H9 (cell line): Measurements from ENCODE around the gene EME1. TPM values are rescaled to one million over a fixed set of nuclear protein-coding genes. Genes with fewer than 3 reads are reported as not detected.

Experiments used
- DNase-seq: peaks from one replicate; pipeline ENCODE4 v3.0.0-alpha.2; 2017
- H2AFZ ChIP-seq: one replicate; pipeline ENCODE4 v1.6.1; 2013; ENCODE audit warnings: mild to moderate bottlenecking, low read length, control low read depth, moderate library complexity
- H2AK5ac ChIP-seq: 2 replicates; pipeline ENCODE4 v1.6.1; 2013; ENCODE audit warnings: low read length, control low read depth, mixed read lengths; ENCODE audit not compliant: insufficient read length
- H2BK120ac ChIP-seq: one replicate; pipeline ENCODE4 v1.6.1; 2013; ENCODE audit warnings: low read depth, mild to moderate bottlenecking, low read length, control low read depth, inconsistent platforms; ENCODE audit not compliant: poor library complexity, severe bottlenecking
- H2BK12ac ChIP-seq: 2 replicates; pipeline ENCODE4 v1.6.1; 2013; ENCODE audit warnings: low read length, control low read depth, mixed read lengths, low read depth; ENCODE audit not compliant: insufficient read length
- H2BK15ac ChIP-seq: 2 replicates; pipeline ENCODE4 v1.6.1; 2013; ENCODE audit warnings: low read depth, low read length, control low read depth
- H2BK20ac ChIP-seq: one replicate; pipeline ENCODE4 v1.6.1; 2013; ENCODE audit warnings: low read depth, mild to moderate bottlenecking, low read length, control low read depth, inconsistent platforms; ENCODE audit not compliant: poor library complexity, severe bottlenecking
- H2BK5ac ChIP-seq: 2 replicates; pipeline ENCODE4 v1.6.1; 2013; ENCODE audit warnings: low read length, control low read depth, mixed read lengths; ENCODE audit not compliant: insufficient read length
- H3K14ac ChIP-seq: 2 replicates; pipeline ENCODE4 v1.6.1; 2013; ENCODE audit warnings: low read length, control low read depth; ENCODE audit not compliant: insufficient read depth
- H3K18ac ChIP-seq: 2 replicates; pipeline ENCODE4 v1.6.1; 2013; ENCODE audit warnings: low read depth, mild to moderate bottlenecking, mixed read lengths, low read length, control low read depth; ENCODE audit not compliant: insufficient read length
- H3K23ac ChIP-seq: 2 replicates; pipeline ENCODE4 v1.6.1; 2013; ENCODE audit warnings: low read length, control low read depth, mixed read lengths, low read depth; ENCODE audit not compliant: insufficient read length
- H3K23me2 ChIP-seq: 2 replicates; pipeline ENCODE4 v1.6.1; 2013; ENCODE audit warnings: low read depth, mild to moderate bottlenecking, mixed read lengths, low read length, control low read depth; ENCODE audit not compliant: insufficient read length, poor library complexity, severe bottlenecking
- H3K27ac ChIP-seq: 2 replicates; pipeline ENCODE4 v1.5.1; 2013; ENCODE audit warnings: low read length, control low read depth, mixed read lengths, low read depth; ENCODE audit not compliant: insufficient read length
- H3K27me3 ChIP-seq: 2 replicates; pipeline ENCODE4 v1.6.1; 2013; ENCODE audit warnings: low read length, control low read depth, inconsistent platforms; ENCODE audit not compliant: insufficient read depth
- H3K4ac ChIP-seq: 2 replicates; pipeline ENCODE4 v1.6.1; 2013; ENCODE audit warnings: low read depth, mild to moderate bottlenecking, control low read depth, inconsistent platforms, low read length, moderate library complexity
- H3K4me1 ChIP-seq: 2 replicates; pipeline ENCODE4 v1.6.1; 2013; ENCODE audit warnings: low read length, control low read depth, inconsistent platforms; ENCODE audit not compliant: insufficient read depth
- H3K4me2 ChIP-seq: 2 replicates; pipeline ENCODE4 v1.6.1; 2013; ENCODE audit warnings: low read length, control low read depth, mixed read lengths; ENCODE audit not compliant: insufficient read length, insufficient read depth
- H3K56ac ChIP-seq: 2 replicates; pipeline ENCODE4 v1.6.1; 2013; ENCODE audit warnings: low read depth, mild to moderate bottlenecking, mixed read lengths, low read length, control low read depth; ENCODE audit not compliant: insufficient read length
- H3K79me1 ChIP-seq: 2 replicates; pipeline ENCODE4 v1.6.1; 2013; ENCODE audit warnings: low read depth, mild to moderate bottlenecking, moderate library complexity, low read length, control low read depth, inconsistent platforms; ENCODE audit not compliant: insufficient read depth, poor library complexity, severe bottlenecking
- H3K79me2 ChIP-seq: 2 replicates; pipeline ENCODE4 v1.6.1; 2013; ENCODE audit warnings: low read length, control low read depth, inconsistent platforms; ENCODE audit not compliant: insufficient read depth
- H3K9ac ChIP-seq: 2 replicates; pipeline ENCODE4 v1.6.1; 2013; ENCODE audit warnings: low read length, control low read depth, mixed read lengths; ENCODE audit not compliant: insufficient read length; ENCODE audit errors: extremely low read depth
- H3K9me3 ChIP-seq: one replicate; pipeline ENCODE4 v1.6.1; 2013; ENCODE audit warnings: low read depth, low read length, inconsistent platforms; ENCODE audit not compliant: control insufficient read depth
- H3T11ph ChIP-seq: one replicate; pipeline ENCODE4 v1.6.1; 2013; ENCODE audit warnings: mild to moderate bottlenecking, low read length, control low read depth, inconsistent platforms
- H4K20me1 ChIP-seq: one replicate; pipeline ENCODE4 v1.6.1; 2013; ENCODE audit not compliant: control insufficient read depth, insufficient read length, insufficient read depth
- H4K5ac ChIP-seq: 2 replicates; pipeline ENCODE4 v1.6.1; 2013; ENCODE audit warnings: low read depth, mild to moderate bottlenecking, mixed read lengths, low read length, control low read depth; ENCODE audit not compliant: insufficient read length
- H4K8ac ChIP-seq: replicated peaks from 2 replicates; pipeline ENCODE4 v1.6.1; 2013; ENCODE audit warnings: low read length, control low read depth, mixed read lengths, low read depth; ENCODE audit not compliant: insufficient read length
- H4K91ac ChIP-seq: 2 replicates; pipeline ENCODE4 v1.6.1; 2013; ENCODE audit warnings: low read depth, mild to moderate bottlenecking, moderate library complexity, mixed read lengths, low read length, control low read depth; ENCODE audit not compliant: insufficient read length
- H3K27ac Mint-ChIP-seq, 3 experiments: 2 replicates in 2 of 3; 3 replicates in 1 of 3; pipeline ENCODE4 v1.8.0; 2020 to 2021; ENCODE audit warnings: mixed read lengths in 3 of 3, mild to moderate bottlenecking in 1 of 3, moderate library complexity in 1 of 3
- H3K27me3 Mint-ChIP-seq: 2 replicates; pipeline ENCODE4 v1.8.0; 2021; ENCODE audit warnings: low read depth, mild to moderate bottlenecking, moderate library complexity, mixed read lengths
- H3K36me3 Mint-ChIP-seq, 3 experiments: 2 replicates in 2 of 3; 3 replicates in 1 of 3; pipeline ENCODE4 v1.8.0; 2020 to 2021; ENCODE audit warnings: low read depth in 3 of 3, mixed read lengths in 3 of 3; ENCODE audit not compliant: insufficient read depth in 1 of 3
- H3K4me1 Mint-ChIP-seq, 2 experiments: 2 replicates each; pipeline ENCODE4 v1.8.0; 2020; ENCODE audit warnings: mixed read lengths in 2 of 2
- H3K4me3 Mint-ChIP-seq, 2 experiments: 2 replicates in 1 of 2; 3 replicates in 1 of 2; pipeline ENCODE4 v1.8.0; 2020 to 2021; ENCODE audit warnings: mild to moderate bottlenecking in 2 of 2, mixed read lengths in 2 of 2, moderate library complexity in 1 of 2
- H3K9me3 Mint-ChIP-seq, 2 experiments: 2 replicates in 1 of 2; 3 replicates in 1 of 2; pipeline ENCODE4 v1.8.0; 2020; ENCODE audit warnings: mild to moderate bottlenecking in 2 of 2, mixed read lengths in 2 of 2, moderate library complexity in 1 of 2
- WGBS: extraction: QIAGEN DNeasy Blood & Tissue Kit; methylation state at CpG from one replicate; pipeline ENCODE4 v1.1.7; 2013; ENCODE audit warnings: missing lambda C conversion rate, low lambda C conversion rate, mixed read lengths; ENCODE audit not compliant: insufficient read length; ENCODE audit errors: extremely low coverage; 5-methylcytosine and 5-hydroxymethylcytosine counted together
- total RNA-seq: library from RNA; stranded (reverse); gene quantifications from 2 replicates; pipeline ENCODE4 v1.2.1, GENCODE V29; 2021
- TF ChIP-seq, protein P1 (sequence below): fragments of 200-600 bp; sonication (generic); conservative IDR thresholded peaks from 3 replicates; pipeline ENCODE4 v1.8.0; 2021; ENCODE audit warnings: antibody characterized with exemption, mild to moderate bottlenecking

Gene EME1
- total RNA-seq, 1 experiment from 2014 or later, result 15.1 TPM

DNA sequence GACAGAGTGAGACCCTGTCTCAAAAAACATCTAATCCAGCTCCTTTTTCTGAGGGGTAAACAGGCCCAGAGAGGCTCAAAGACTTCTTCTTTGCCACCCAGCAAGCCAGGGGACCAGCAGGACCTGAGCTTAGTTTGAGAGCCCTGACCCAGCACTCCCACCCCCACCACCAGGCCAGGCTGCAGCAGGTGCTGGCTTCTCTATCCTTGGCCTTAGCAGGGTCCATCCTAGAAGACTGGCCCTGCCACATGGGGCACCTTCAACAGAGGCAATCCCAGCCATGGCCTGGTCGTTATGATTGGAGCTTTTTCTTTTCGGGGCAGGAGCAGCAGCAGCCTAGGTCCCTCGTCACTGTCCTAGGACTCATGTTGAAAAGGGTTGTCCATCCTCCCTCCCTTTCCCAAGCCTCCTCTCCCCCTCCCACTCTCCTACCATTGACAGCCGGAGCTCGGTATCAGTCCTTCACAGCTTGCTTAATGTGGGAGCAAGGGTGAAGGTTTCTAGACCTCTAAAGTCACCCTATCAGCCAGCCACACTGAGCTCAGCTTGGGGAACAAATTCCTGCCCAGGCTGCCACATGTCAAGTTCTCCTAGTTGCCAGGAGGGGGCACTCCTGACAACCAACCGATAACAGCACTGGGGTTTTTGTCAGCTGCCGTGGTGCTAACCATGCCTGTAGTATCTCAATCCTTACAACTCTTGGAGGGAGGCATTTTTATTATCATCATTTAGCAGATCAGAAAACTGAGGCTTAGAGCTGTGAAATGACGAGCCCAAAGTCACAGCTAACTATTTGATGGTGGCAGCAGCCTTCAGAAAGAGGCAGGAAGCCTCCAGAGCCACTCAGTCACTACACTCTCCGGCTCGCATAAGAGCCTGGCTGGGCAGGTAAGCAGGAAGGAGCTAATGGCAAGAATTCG lies 11.2 kb upstream of the EME1 start:
- Histone ChIP-seq H3K4me1 (peaks cover 2% of the 10 kb centered on the region; the same call in 1 of the 2 replicates), H3K9ac (no peak overlapping the region), H3K18ac (no peak overlapping the region), H4K5ac (no peak overlapping the region), H3K23me2 (no peaks in the 10 kb centered on the region), H3K4me2 (no peak overlapping the region), H3K27me3 (no peaks in the 10 kb centered on the region), H3K79me2 (no peaks in the 10 kb centered on the region), H3K4ac (no peak overlapping the region), H2AK5ac (no peak overlapping the region), H3K14ac (no peak overlapping the region), H4K8ac (no peak overlapping the region), H3K56ac (no peak overlapping the region), H3K23ac (no peak overlapping the region), H3K79me1 (no peaks in the 10 kb centered on the region), H2BK5ac (no peak overlapping the region), H3K27ac (no peak overlapping the region), H2BK12ac (no peak overlapping the region), H2BK15ac (no peak overlapping the region), H2BK120ac (no peak overlapping the region), H4K91ac (no peak overlapping the region), H2AFZ (no peak overlapping the region), H3T11ph (no peak overlapping the region), H3K9me3 (no peaks in the 10 kb centered on the region), H2BK20ac (no peak overlapping the region), H4K20me1 (no peaks in the 10 kb centered on the region)
- no CpG with 5 or more reads among the region's 11 CpGs for WGBS
- DNase-seq, result peak; percentile 83
- Mint-ChIP-seq H3K27me3 (no peaks in the 10 kb centered on the region), H3K27ac (peak overlapping the region in 2 of 3 experiments; percentile 79 to 83; a peak in 6 of 7 replicates), H3K36me3 (peaks cover 9 to 36% (median 25%) of the 10 kb centered on the region in 3 experiments; a peak in 6 of 7 replicates), H3K4me3 (peak overlapping the region in 1 of 2 experiments; percentile 40; a peak in 2 of 5 replicates), H3K9me3 (no peaks in the 10 kb centered on the region), H3K4me1 (peaks cover 38 to 40% of the 10 kb centered on the region in 2 experiments)
- TF ChIP-seq, protein P1, sequence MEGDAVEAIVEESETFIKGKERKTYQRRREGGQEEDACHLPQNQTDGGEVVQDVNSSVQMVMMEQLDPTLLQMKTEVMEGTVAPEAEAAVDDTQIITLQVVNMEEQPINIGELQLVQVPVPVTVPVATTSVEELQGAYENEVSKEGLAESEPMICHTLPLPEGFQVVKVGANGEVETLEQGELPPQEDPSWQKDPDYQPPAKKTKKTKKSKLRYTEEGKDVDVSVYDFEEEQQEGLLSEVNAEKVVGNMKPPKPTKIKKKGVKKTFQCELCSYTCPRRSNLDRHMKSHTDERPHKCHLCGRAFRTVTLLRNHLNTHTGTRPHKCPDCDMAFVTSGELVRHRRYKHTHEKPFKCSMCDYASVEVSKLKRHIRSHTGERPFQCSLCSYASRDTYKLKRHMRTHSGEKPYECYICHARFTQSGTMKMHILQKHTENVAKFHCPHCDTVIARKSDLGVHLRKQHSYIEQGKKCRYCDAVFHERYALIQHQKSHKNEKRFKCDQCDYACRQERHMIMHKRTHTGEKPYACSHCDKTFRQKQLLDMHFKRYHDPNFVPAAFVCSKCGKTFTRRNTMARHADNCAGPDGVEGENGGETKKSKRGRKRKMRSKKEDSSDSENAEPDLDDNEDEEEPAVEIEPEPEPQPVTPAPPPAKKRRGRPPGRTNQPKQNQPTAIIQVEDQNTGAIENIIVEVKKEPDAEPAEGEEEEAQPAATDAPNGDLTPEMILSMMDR, result peak; percentile 81
